Activated naive CD8-positive, alpha-beta T cell treated with anti-CD3 and anti-CD28 coated beads for 36 hours (primary cell): ENCODE data around the gene VCAN. TPM values are rescaled to one million over a fixed set of nuclear protein-coding genes. Genes with fewer than 3 reads are reported as not detected.

Experiments
- DNase-seq: peaks from one replicate; pipeline ENCODE4 v3.0.0; 2021
- H3K27ac Mint-ChIP-seq: one replicate; pipeline ENCODE4 v1.8.0; 2022; ENCODE audit warnings: mild to moderate bottlenecking, moderate library complexity, mixed read lengths
- H3K27me3 Mint-ChIP-seq: one replicate; pipeline ENCODE4 v1.8.0; 2022; ENCODE audit warnings: mild to moderate bottlenecking, mixed read lengths
- H3K36me3 Mint-ChIP-seq: one replicate; pipeline ENCODE4 v1.8.0; 2021; ENCODE audit warnings: mild to moderate bottlenecking, mixed read lengths
- H3K4me1 Mint-ChIP-seq: one replicate; pipeline ENCODE4 v1.8.0; 2021; ENCODE audit warnings: mixed read lengths
- H3K4me3 Mint-ChIP-seq: one replicate; pipeline ENCODE4 v1.8.0; 2022; ENCODE audit warnings: mild to moderate bottlenecking, moderate library complexity, mixed read lengths
- H3K9me3 Mint-ChIP-seq: one replicate; pipeline ENCODE4 v1.8.0; 2022; ENCODE audit warnings: mixed read lengths
- total RNA-seq, 2 experiments: library from RNA; stranded (reverse); gene quantifications; one replicate each; pipeline ENCODE4 v1.2.3, GENCODE V29; 2021

Gene VCAN
- total RNA-seq, 2 experiments from 2014 or later = not detected

- Mint-ChIP-seq H3K4me1 (no peaks in the 10 kb centered on the region), H3K4me3 (no peak overlapping the region), H3K27ac (no peak overlapping the region), H3K9me3 (no peaks in the 10 kb centered on the region), H3K36me3 (no peaks in the 10 kb centered on the region), H3K27me3 (no peaks in the 10 kb centered on the region)
- DNase-seq = no peak
These were observed 24.0 kb upstream of the VCAN start for GRCh38 chr5:83447533-83447932.

DNA sequence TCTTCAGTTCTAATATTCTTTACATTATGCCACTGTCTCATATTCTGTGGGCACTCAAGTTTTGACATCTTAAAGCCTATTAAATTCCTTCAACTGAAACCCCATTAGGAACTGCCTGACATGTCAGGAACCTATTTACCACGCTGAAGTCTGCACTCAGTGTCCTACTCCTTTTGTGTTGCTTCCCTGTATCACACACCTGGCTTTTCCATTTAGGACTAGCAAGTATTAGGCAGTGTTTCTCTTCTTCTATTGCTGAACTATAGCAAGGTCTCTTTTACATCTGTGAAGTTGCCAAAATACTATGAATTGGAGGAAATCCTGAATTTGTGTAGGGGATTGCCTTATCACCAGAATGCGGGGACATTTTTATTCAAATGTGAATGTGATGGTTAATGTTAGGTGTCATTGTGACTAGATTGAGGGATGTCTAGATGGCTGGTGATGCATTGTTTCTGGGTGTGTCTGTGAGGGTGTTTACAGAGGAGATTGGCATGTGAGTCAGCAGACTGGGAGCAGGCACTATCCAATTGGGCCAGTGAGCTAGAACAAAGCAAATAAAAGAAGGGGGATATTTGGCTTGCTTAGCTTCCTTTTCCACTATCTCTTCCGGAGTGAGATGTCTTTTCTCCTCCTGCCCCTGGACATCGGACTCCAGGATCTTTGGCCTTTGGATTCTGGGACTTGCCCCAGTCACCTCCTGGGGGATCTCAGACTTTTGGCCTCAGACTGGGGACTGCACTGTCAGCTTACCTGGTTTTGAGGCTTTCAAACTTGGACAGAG, 21.2 kb upstream of the VCAN start:
- Mint-ChIP-seq H3K4me1 (no peaks in the 10 kb centered on the region), H3K9me3 (peaks cover 18% of the 10 kb centered on the region), H3K27me3 (no peaks in the 10 kb centered on the region), H3K36me3 (no peaks in the 10 kb centered on the region), H3K27ac (no peak overlapping the region), H3K4me3 (no peak overlapping the region)
- DNase-seq = no peak

DNA sequence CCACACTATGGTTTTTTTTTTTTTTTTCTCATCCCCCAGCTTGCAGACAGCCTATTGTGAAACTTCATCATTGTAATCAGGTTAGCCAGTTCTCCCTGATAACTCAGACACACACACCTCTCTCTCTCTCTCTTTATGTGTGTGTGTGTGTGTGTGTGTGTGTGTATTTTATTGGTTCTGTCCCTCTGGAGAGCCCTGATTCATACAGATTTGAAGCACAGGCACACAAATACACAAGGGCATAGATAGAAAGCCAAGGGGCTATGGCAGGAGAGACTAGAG, 20.6 kb upstream of the VCAN start:
- no peaks in the 10 kb centered on the region for H3K36me3 Mint-ChIP-seq
- no peak overlapping the region for H3K4me3 Mint-ChIP-seq
- no peaks in the 10 kb centered on the region for H3K4me1 Mint-ChIP-seq
- DNase-seq = no peak
- H3K9me3 Mint-ChIP-seq = peaks cover 18% of the 10 kb centered on the region
- H3K27ac Mint-ChIP-seq = no peak overlapping the region
- no peaks in the 10 kb centered on the region for H3K27me3 Mint-ChIP-seq

DNA sequence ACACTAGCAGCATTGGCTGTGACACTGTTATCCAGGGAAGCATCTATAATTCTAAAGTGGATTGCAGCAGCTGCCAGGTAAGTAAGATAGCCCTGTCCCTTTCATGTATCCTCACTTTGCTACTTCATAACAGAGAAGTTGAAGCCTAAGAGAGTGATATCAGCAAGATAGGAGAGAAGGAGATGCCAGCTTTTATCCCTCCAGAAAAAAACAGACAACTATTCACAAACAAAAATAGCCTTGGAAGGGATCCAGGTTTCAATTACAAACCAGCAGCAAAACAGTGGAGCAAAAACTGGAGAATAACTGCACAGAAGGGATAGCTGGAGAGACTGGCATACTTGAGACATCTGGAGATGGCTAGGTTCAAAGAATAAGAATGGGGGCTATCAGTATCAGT, 19.6 kb upstream of the VCAN start:
- DNase-seq = no peak
- no peak overlapping the region for H3K27ac Mint-ChIP-seq
- H3K27me3 Mint-ChIP-seq = no peaks in the 10 kb centered on the region
- H3K9me3 Mint-ChIP-seq = peaks cover 18% of the 10 kb centered on the region
- H3K36me3 Mint-ChIP-seq = no peaks in the 10 kb centered on the region
- no peaks in the 10 kb centered on the region for H3K4me1 Mint-ChIP-seq
- H3K4me3 Mint-ChIP-seq = no peak overlapping the region

GRCh38 chr5:83453937-83454336, 17.6 kb upstream of the VCAN start:
- H3K4me1 Mint-ChIP-seq = no peaks in the 10 kb centered on the region
- DNase-seq = no peak
- H3K27ac Mint-ChIP-seq = no peak overlapping the region
- no peaks in the 10 kb centered on the region for H3K27me3 Mint-ChIP-seq
- no peaks in the 10 kb centered on the region for H3K36me3 Mint-ChIP-seq
- H3K4me3 Mint-ChIP-seq = no peak overlapping the region
- peaks cover 19% of the 10 kb centered on the region for H3K9me3 Mint-ChIP-seq

GRCh38 chr5:83464261-83464660, 7.3 kb upstream of the VCAN start:
- Mint-ChIP-seq H3K4me1 (no peaks in the 10 kb centered on the region), H3K4me3 (no peak overlapping the region), H3K9me3 (peaks cover 8% of the 10 kb centered on the region), H3K27me3 (peaks cover 32% of the 10 kb centered on the region), H3K27ac (no peak overlapping the region), H3K36me3 (no peaks in the 10 kb centered on the region)
- DNase-seq = no peak

GRCh38 chr5:83467371-83468035, 4.0 kb upstream of the VCAN start:
- DNase-seq = no peak

GRCh38 chr5:83469075-83469474, 2.5 kb upstream of the VCAN start:
- H3K9me3 Mint-ChIP-seq = no peaks in the 10 kb centered on the region
- H3K27me3 Mint-ChIP-seq = peaks cover 76% of the 10 kb centered on the region
- peaks cover 26% of the 10 kb centered on the region for H3K4me1 Mint-ChIP-seq
- H3K4me3 Mint-ChIP-seq = no peak overlapping the region
- no peak overlapping the region for H3K27ac Mint-ChIP-seq
- peaks cover 2% of the 10 kb centered on the region for H3K36me3 Mint-ChIP-seq
- no peak for DNase-seq

More at GRCh38 chr5:83467371-83468035, 4.0 kb upstream of the VCAN start:
- Mint-ChIP-seq H3K27ac (no peak overlapping the region), H3K4me1 (peaks cover 13% of the 10 kb centered on the region), H3K27me3 (peaks cover 64% of the 10 kb centered on the region), H3K4me3 (no peak overlapping the region), H3K36me3 (no peaks in the 10 kb centered on the region), H3K9me3 (peaks cover 3% of the 10 kb centered on the region)

DNA sequence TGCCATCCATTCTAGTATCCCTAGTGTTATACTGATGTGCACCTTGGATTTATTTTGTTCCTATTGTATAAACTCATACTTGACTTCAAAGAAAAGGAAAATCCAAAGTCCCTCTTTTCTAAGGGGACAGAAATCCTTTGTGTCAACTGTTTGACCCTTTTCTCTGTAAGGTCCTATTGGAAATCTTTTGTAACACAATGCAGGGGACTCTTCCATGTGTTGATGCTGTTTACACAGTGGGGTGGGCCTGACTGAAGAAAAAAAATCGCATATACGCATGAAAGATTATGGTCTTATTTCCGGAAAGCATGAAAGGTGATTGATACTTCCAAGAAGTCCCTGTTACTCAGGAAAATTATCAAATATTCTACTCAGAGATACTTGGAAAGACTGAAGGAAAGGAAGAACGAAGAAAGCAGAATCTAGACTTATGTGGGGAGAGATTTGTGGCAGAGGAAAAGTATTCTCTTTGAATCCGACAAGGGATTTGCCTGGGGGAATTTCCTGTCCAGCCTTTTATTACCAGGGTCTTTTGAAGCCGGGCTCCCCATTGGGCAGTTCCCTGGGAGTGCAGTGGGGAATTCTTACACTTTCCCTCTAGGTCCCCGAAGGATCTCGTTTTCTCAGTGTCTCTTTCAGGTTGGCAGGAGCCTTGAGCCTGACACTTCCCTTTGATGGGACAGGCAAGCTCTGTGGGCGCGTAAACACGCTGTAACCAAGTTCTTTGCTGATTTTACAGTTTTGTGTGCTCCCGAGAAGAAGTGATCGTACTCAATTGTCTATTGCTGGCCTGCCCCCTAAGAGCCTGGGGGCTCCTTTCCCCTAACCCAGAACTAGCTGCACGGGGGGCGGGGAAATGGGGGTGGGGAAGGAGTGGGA, 779 bp upstream of the VCAN start:
- no peaks in the 10 kb centered on the region for H3K9me3 Mint-ChIP-seq
- H3K27ac Mint-ChIP-seq = no peak overlapping the region
- DNase-seq = no peak
- peaks cover 2% of the 10 kb centered on the region for H3K36me3 Mint-ChIP-seq
- H3K4me1 Mint-ChIP-seq = peaks cover 33% of the 10 kb centered on the region
- no peak overlapping the region for H3K4me3 Mint-ChIP-seq
- H3K27me3 Mint-ChIP-seq = peaks cover 83% of the 10 kb centered on the region

- Mint-ChIP-seq H3K27ac (no peak overlapping the region), H3K9me3 (no peaks in the 10 kb centered on the region), H3K36me3 (peaks cover 2% of the 10 kb centered on the region), H3K27me3 (peaks cover 91% of the 10 kb centered on the region), H3K4me1 (peaks cover 33% of the 10 kb centered on the region), H3K4me3 (peak overlapping the region; percentile 61)
- DNase-seq = no peak
These were observed 616 bp downstream of the VCAN start for GRCh38 chr5:83472213-83472507.

- Mint-ChIP-seq H3K9me3 (no peaks in the 10 kb centered on the region), H3K27me3 (peaks cover 91% of the 10 kb centered on the region), H3K4me3 (peak overlapping the region; percentile 83), H3K4me1 (peaks cover 33% of the 10 kb centered on the region), H3K27ac (no peak overlapping the region), H3K36me3 (peaks cover 2% of the 10 kb centered on the region)
- peak; percentile 48 for DNase-seq
These were observed 1.2 kb downstream of the VCAN start for GRCh38 chr5:83472508-83473345.

GRCh38 chr5:83473346-83474160, 2.0 kb downstream of the VCAN start:
- H3K9me3 Mint-ChIP-seq = no peaks in the 10 kb centered on the region
- peaks cover 86% of the 10 kb centered on the region for H3K27me3 Mint-ChIP-seq
- H3K4me3 Mint-ChIP-seq = peak overlapping the region; percentile 83
- H3K27ac Mint-ChIP-seq = peak overlapping the region; percentile 31
- peaks cover 2% of the 10 kb centered on the region for H3K36me3 Mint-ChIP-seq
- peak; percentile 63 for DNase-seq
- H3K4me1 Mint-ChIP-seq = peaks cover 33% of the 10 kb centered on the region

GRCh38 chr5:83474161-83474796, 2.7 kb downstream of the VCAN start:
- Mint-ChIP-seq H3K36me3 (peaks cover 2% of the 10 kb centered on the region), H3K4me1 (peaks cover 33% of the 10 kb centered on the region), H3K27me3 (peaks cover 85% of the 10 kb centered on the region), H3K27ac (peak overlapping the region; percentile 31), H3K9me3 (no peaks in the 10 kb centered on the region), H3K4me3 (peak overlapping the region; percentile 83)
- peak; percentile 54 for DNase-seq

DNA sequence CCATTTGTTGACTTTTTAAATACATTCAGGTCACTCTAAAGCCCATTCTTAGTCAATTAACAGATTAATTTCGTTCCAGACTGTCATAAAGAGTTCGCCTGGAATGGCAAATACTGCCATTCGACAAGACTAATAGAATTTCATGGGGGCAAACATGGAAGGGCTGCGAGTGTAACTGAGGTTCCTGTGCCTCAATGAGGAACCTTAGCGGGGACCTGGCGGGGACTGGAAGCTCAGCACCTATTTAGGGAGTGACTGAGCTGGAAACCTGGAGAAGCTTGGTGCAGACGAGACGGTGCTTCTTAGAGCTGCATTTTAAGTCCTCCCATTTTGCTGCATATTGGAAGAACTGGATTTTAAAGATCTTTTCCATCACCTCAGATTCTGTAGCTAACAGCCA, 3.4 kb downstream of the VCAN start:
- Mint-ChIP-seq H3K27ac (no peak overlapping the region), H3K4me1 (peaks cover 33% of the 10 kb centered on the region), H3K27me3 (peaks cover 85% of the 10 kb centered on the region), H3K4me3 (peak overlapping the region; percentile 44), H3K36me3 (peaks cover 2% of the 10 kb centered on the region), H3K9me3 (no peaks in the 10 kb centered on the region)
- no peak for DNase-seq
